Testis (tissue), 3 donors: ENCODE results near the gene MEGF11. TPM values are rescaled to one million over a fixed set of nuclear protein-coding genes. Genes with fewer than 3 reads are reported as not detected.

Experiments used
- DNase-seq: peaks from one replicate; pipeline ENCODE4 v3.0.0-alpha.2; 2019
- H3K27ac ChIP-seq, 2 donors: fragments of 200-600 bp; sonication (generic); one replicate each; pipeline ENCODE4 v1.5.1; 2019
- H3K27me3 ChIP-seq: fragments of 200-600 bp; sonication (generic); one replicate; pipeline ENCODE4 v1.5.1; 2019
- H3K36me3 ChIP-seq: fragments of 200-600 bp; sonication (generic); one replicate; pipeline ENCODE4 v1.5.1; 2017; ENCODE audit warnings: low read depth; ENCODE audit errors: missing control alignments
- H3K4me1 ChIP-seq: fragments of 200-600 bp; sonication (generic); one replicate; pipeline ENCODE4 v1.5.1; 2019
- H3K4me3 ChIP-seq, 2 donors: fragments of 200-600 bp; sonication (generic); one replicate each; pipeline ENCODE4 v1.5.1; 2017 to 2019
- H3K9me3 ChIP-seq: fragments of 200-600 bp; sonication (generic); one replicate; pipeline ENCODE4 v1.5.1; 2017
- CTCF ChIP-seq, 3 experiments: fragments of 450-650 bp in 2 of 3; fragments of 200-600 bp in 1 of 3; sonication (generic) in 1 of 3; IDR thresholded peaks; one replicate each; pipeline ENCODE4 v1.5.1; 2016 to 2019; ENCODE audit warnings: antibody characterized with exemption in 3 of 3, mild to moderate bottlenecking in 2 of 3, moderate library complexity in 1 of 3
- POLR2A ChIP-seq: fragments of 450-650 bp; IDR thresholded peaks from one replicate; pipeline ENCODE4 v1.6.1; 2017; ENCODE audit warnings: antibody characterized with exemption, mild to moderate bottlenecking, moderate library complexity
- WGBS, 2 donors: methylation state at CpG; one replicate each; pipeline ENCODE4 v1.1.5; 2018; 5-methylcytosine and 5-hydroxymethylcytosine counted together
- intact Hi-C: fragments of 100-400 bp; cut with DNase I; formaldehyde crosslinking; loops from one replicate; pipeline ENCODE4 v1.15.1; 2023; ENCODE audit warnings: low total_unique reads
- polyA plus RNA-seq: library from polyadenylated mRNA; stranded (reverse); fragments of 350-450 nt; fragmentation: Illumina TruSeq; extraction: RNeasy Lipid Tissue Mini Kit (QIAGEN cat#74804); gene quantifications from one replicate; pipeline ENCODE4 v1.2.3, GENCODE V29; 2014; ENCODE audit warnings: low read depth, low replicate concordance; ENCODE audit not compliant: insufficient read depth
- total RNA-seq, 2 donors: library from RNA; depleted of rRNA; stranded (reverse); fragments of >200 nt; gene quantifications; one replicate each; pipeline ENCODE4 v1.2.3, GENCODE V29; 2016

Gene MEGF11
- total and polyA plus RNA-seq, 3 donors from 2014 or later, result 4.5 to 18.7 (median 8.6) TPM

GRCh38 chr15:66025972-66026371 lies 227.6 kb downstream of the MEGF11 start:
- no peaks in the 10 kb centered on the region for H3K36me3 ChIP-seq
- H3K4me1 ChIP-seq, result no peaks in the 10 kb centered on the region
- H3K9me3 ChIP-seq, result no peaks in the 10 kb centered on the region
- WGBS, 2 donors, result 73 to 78% methylated on average over 7 of the region's 7 CpGs
- intact Hi-C loops, result no loop called here
- no peak for DNase-seq
- H3K27ac ChIP-seq, result no peak overlapping the region
- TF ChIP-seq POLR2A (no peak), CTCF (IDR thresholded peaks at IDR 0.05) (no peak)
- H3K27me3 ChIP-seq, result no peaks in the 10 kb centered on the region
- no peak overlapping the region for H3K4me3 ChIP-seq

- DNase-seq, result no peak
- Histone ChIP-seq H3K4me1 (no peaks in the 10 kb centered on the region), H3K27ac (no peak overlapping the region)
Measured at GRCh38 chr15:66025015-66025452, 228.5 kb downstream of the MEGF11 start.

GRCh38 chr15:66024116-66024515 lies 229.4 kb downstream of the MEGF11 start:
- TF ChIP-seq CTCF (IDR thresholded peaks at IDR 0.05), result no peak
- no peak for TF ChIP-seq POLR2A
- 96% methylated on average over 4 of the region's 4 CpGs; no CpG with 5 or more reads in 1 of the 2 donors for WGBS, 2 donors
- DNase-seq, result no peak
- H3K4me1 ChIP-seq, result no peaks in the 10 kb centered on the region
- no peaks in the 10 kb centered on the region for H3K9me3 ChIP-seq
- H3K4me3 ChIP-seq, result no peak overlapping the region
- H3K27me3 ChIP-seq, result no peaks in the 10 kb centered on the region
- intact Hi-C loops, result no loop called here
- no peaks in the 10 kb centered on the region for H3K36me3 ChIP-seq
- no peak overlapping the region for H3K27ac ChIP-seq

More at GRCh38 chr15:66025015-66025452, 228.5 kb downstream of the MEGF11 start:
- no peaks in the 10 kb centered on the region for H3K36me3 ChIP-seq
- WGBS, 2 donors, result 35 to 58% methylated on average over 3 to 4 of the region's 4 CpGs
- no peak overlapping the region for H3K4me3 ChIP-seq
- no peaks in the 10 kb centered on the region for H3K27me3 ChIP-seq
- no peaks in the 10 kb centered on the region for H3K9me3 ChIP-seq
- TF ChIP-seq POLR2A (no peak), CTCF (IDR thresholded peaks at IDR 0.05) (no peak)
- intact Hi-C loops, result no loop called here

- no peak overlapping the region for H3K27ac ChIP-seq
- no peaks in the 10 kb centered on the region for H3K27me3 ChIP-seq
- no peak overlapping the region for H3K4me3 ChIP-seq
- DNase-seq, result no peak
- WGBS, 2 donors, result 66 to 77% methylated on average over 6 of the region's 6 CpGs
- H3K4me1 ChIP-seq, result no peaks in the 10 kb centered on the region
- TF ChIP-seq CTCF (IDR thresholded peaks at IDR 0.05) (no peak), POLR2A (no peak)
- no peaks in the 10 kb centered on the region for H3K36me3 ChIP-seq
- intact Hi-C loops, result no loop called here
- no peaks in the 10 kb centered on the region for H3K9me3 ChIP-seq
Measured at GRCh38 chr15:66023311-66023972, 230.1 kb downstream of the MEGF11 start.

- no peaks in the 10 kb centered on the region for H3K9me3 ChIP-seq
- no peaks in the 10 kb centered on the region for H3K4me1 ChIP-seq
- no peaks in the 10 kb centered on the region for H3K27me3 ChIP-seq
- H3K36me3 ChIP-seq, result no peaks in the 10 kb centered on the region
- TF ChIP-seq POLR2A, result no peak
- TF ChIP-seq CTCF (IDR thresholded peaks at IDR 0.05), result no peak
- no peak overlapping the region for H3K27ac ChIP-seq
- intact Hi-C loops, result no loop called here
- no peak for DNase-seq
- H3K4me3 ChIP-seq, result no peak overlapping the region
- 81 to 87% methylated on average over 3 of the region's 3 CpGs for WGBS, 2 donors
Measured at GRCh38 chr15:66022163-66022525, 231.4 kb downstream of the MEGF11 start.
